HL-60 (cell line): Measurements from ENCODE around the gene RASSF1.

Source experiments
- DNase-seq, 2 experiments: peaks; one replicate each; pipeline ENCODE4 v3.0.0-alpha.2; 2010 to 2020; ENCODE audit warnings: low read depth in 1 of 2, low spot score in 1 of 2
- H3K27ac ChIP-seq: fragments of 250-450 bp; sonication (Bioruptor Pico); replicated peaks from 2 replicates; pipeline ENCODE4 v1.5.1; 2020; ENCODE audit warnings: mild to moderate bottlenecking, moderate library complexity
- H3K27me3 ChIP-seq: fragments of 250-450 bp; sonication (Bioruptor Pico); 2 replicates; pipeline ENCODE4 v1.5.1; 2021; ENCODE audit warnings: mild to moderate bottlenecking, moderate library complexity; ENCODE audit not compliant: insufficient read depth, poor library complexity, severe bottlenecking
- H3K4me3 ChIP-seq: replicated peaks from 2 replicates; pipeline ENCODE4 v1.5.1; 2011; ENCODE audit warnings: mild to moderate bottlenecking, control low read depth, low read length; ENCODE audit not compliant: insufficient read depth
- CTCF ChIP-seq: IDR thresholded peaks from one replicate; pipeline ENCODE4 v1.5.1; 2011; ENCODE audit warnings: low read length, control low read depth, inconsistent platforms; ENCODE audit not compliant: insufficient read depth
- GABPA ChIP-seq: IDR thresholded peaks from 2 replicates; pipeline ENCODE4 v1.6.1; 2012; ENCODE audit warnings: low read depth
- POLR2AphosphoS5 ChIP-seq: IDR thresholded peaks from 2 replicates; pipeline ENCODE4 v1.6.1; 2012; ENCODE audit warnings: low read depth
- REST ChIP-seq: IDR thresholded peaks from 2 replicates; pipeline ENCODE4 v1.6.1; 2012; ENCODE audit warnings: low read depth; ENCODE audit not compliant: insufficient replicate concordance
- SPI1 ChIP-seq: IDR thresholded peaks from 2 replicates; pipeline ENCODE4 v1.6.1; 2012; ENCODE audit warnings: low read depth, mild to moderate bottlenecking, borderline replicate concordance

RASSF1 gene

GRCh38 chr3:50380405-50381085 lies 39.9 kb upstream of the RASSF1 start:
- TF ChIP-seq CTCF (no peak), SPI1 (no peak), REST (no peak), POLR2AphosphoS5 (no peak), GABPA (no peak)
- Histone ChIP-seq H3K4me3 (no peak overlapping the region), H3K27me3 (peaks cover 2% of the 10 kb centered on the region), H3K27ac (no peak overlapping the region)
- DNase-seq, result no peak

DNA sequence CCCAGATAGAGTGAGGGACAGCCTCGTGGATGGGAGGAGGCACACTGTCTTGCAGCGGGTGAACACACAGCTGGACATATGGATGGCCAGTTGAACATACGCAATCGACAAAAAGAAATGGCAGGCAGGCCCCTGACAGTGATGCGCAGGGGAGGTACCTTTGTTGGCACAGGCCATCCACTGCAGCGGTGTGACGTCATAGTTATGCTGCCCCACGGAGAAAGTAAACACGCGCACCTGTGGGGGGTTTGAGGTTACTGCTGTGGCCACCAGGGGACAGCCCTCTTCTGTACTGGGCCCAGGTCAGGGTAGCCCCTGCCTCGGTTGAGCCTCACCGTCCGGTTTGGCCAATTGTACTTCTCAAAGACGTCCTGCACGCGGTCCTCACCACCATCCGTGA lies 38.1 kb upstream of the RASSF1 start:
- no peak for DNase-seq
- no peak for TF ChIP-seq GABPA
- no peak for TF ChIP-seq CTCF
- no peak for TF ChIP-seq SPI1
- TF ChIP-seq POLR2AphosphoS5, result no peak
- no peak for TF ChIP-seq REST
- Histone ChIP-seq H3K27me3 (no peaks in the 10 kb centered on the region), H3K27ac (no peak overlapping the region), H3K4me3 (no peak overlapping the region)

- Histone ChIP-seq H3K4me3 (no peak overlapping the region), H3K27ac (no peak overlapping the region), H3K27me3 (no peaks in the 10 kb centered on the region)
- TF ChIP-seq GABPA (no peak), CTCF (no peak), POLR2AphosphoS5 (no peak), SPI1 (no peak), REST (no peak)
- no peak for DNase-seq
Observed at GRCh38 chr3:50378024-50378423, 37.4 kb upstream of the RASSF1 start.
